Non-pigmented ciliary epithelial cell (primary cell): ENCODE measurements around the gene MCC.

ENCODE experiments used
- DNase-seq: peaks from one replicate; pipeline ENCODE4 v3.0.0-alpha.2; 2010; ENCODE audit warnings: low read depth

The MCC gene

DNA sequence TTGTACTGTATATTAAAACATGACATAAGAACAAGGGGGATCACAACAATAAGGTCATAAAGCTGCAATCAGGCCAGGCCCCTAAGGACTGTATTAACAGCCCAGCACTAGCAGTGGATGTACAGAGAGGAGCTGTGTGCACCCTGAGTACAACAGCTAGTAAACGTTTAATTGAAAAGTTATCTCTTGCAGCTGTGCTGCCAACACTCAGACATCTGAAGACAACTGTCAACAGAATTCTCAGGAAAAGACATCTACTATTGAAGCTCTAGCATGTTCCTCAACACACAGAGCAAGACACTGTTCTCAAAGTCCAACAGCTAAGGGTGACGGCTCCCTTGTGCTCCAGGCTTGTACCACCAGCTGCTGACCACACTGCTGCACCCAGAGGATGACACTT is 312.1 kb downstream of the MCC start:
- DNase-seq = no peak

DNA sequence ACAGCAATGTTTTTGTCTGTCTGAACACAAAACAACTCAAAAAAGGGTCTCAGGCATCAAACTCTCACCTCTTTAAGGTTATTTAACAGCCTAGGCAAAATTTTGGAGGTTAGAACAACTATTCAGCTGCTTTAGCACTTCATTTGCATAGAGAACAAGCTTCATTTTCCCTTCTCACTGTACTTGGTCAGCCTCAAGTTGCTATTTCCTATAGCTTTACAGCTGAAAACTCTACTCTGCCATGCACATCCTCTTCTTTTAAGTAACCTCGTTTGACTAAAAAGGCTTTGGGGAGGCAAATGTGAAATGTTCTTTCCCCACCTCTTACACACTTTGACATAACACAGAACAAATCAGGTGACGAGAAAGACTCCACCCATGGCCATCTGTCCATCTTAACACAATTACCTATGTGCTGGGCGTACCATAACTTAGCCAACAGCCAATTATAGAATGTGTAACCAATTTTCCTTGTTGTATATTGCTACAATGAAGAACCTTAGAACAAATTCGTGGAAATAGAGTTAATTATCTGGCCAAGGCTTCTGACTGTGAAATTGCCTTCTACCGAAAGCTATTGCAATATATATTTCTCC is 315.9 kb downstream of the MCC start:
- DNase-seq = no peak

GRCh38 chr5:113171520-113171919 is 316.7 kb downstream of the MCC start:
- DNase-seq = no peak

- no peak for DNase-seq
Observed at GRCh38 chr5:113170707-113171106, 317.5 kb downstream of the MCC start.

GRCh38 chr5:113169720-113170119 is 318.5 kb downstream of the MCC start:
- no peak for DNase-seq

- DNase-seq = no peak
Observed at GRCh38 chr5:113167985-113168384, 320.3 kb downstream of the MCC start.

GRCh38 chr5:113166852-113167366 is 321.3 kb downstream of the MCC start:
- DNase-seq = peak; percentile 85

DNA sequence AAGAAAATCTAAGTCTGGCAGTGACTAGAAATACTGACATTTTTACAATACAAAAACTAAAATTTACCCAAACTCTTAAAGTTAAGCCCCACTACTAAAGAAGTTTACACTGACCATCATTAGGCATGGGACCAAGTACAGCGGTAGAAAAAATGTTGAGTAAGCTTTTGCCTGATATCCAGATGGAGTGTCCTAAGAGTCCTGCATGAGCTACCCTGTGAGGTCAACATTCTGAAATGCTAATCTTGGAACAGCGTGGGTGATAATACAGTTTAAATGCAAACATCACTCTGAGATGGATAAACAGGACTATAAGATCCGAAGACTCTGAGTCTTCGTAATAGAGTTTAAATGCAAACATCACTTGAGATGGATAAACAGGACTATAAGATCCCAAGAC is 322.0 kb downstream of the MCC start:
- peak; percentile 60 for DNase-seq

- DNase-seq = no peak
Observed at GRCh38 chr5:113164021-113164420, 324.2 kb downstream of the MCC start.

DNA sequence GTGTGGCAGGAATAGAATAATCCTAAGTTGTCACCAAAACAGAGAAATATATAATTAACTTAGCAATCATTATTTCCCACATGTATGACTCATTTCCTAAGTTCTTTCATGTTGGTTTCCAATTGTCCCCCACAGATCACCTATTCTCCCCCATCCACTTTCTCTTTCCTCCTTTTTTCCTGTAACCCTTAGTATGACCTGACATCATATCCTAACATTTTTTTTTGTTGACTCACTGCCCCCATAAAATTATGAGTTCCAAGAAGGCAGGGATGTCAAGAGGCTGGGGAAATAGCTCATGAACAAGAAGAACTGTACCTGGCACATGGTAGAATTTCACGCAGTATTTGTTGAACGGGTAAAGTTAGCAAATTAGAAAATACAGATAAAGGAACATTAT is 324.9 kb downstream of the MCC start:
- DNase-seq = no peak

GRCh38 chr5:113162770-113163169 is 325.5 kb downstream of the MCC start:
- no peak for DNase-seq

GRCh38 chr5:113162208-113162607 is 326.0 kb downstream of the MCC start:
- DNase-seq = no peak

- DNase-seq = no peak
Observed at GRCh38 chr5:113161806-113162205, 326.4 kb downstream of the MCC start.

GRCh38 chr5:113157886-113158285 is 330.4 kb downstream of the MCC start:
- DNase-seq = no peak

GRCh38 chr5:113156271-113156877 is 331.9 kb downstream of the MCC start:
- no peak for DNase-seq

GRCh38 chr5:113153512-113154097 is 334.6 kb downstream of the MCC start:
- no peak for DNase-seq

DNA sequence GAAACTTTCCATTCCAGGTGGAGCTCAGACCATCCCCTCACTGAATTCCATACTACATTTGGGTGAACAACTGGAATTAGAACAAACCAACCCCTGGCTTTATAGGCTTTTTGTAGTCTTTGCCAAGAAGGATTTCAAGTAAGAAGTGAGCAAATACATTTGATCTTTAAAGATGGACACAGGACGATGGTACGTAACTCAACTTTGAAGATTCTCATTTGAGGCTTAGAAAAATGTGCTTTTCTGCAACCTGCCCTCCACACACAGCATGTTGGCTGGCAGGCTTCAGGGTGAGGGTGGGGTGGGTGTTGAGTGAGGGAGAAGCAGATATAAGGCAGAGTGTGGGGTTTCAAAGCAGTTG is 335.9 kb downstream of the MCC start:
- DNase-seq = no peak

DNA sequence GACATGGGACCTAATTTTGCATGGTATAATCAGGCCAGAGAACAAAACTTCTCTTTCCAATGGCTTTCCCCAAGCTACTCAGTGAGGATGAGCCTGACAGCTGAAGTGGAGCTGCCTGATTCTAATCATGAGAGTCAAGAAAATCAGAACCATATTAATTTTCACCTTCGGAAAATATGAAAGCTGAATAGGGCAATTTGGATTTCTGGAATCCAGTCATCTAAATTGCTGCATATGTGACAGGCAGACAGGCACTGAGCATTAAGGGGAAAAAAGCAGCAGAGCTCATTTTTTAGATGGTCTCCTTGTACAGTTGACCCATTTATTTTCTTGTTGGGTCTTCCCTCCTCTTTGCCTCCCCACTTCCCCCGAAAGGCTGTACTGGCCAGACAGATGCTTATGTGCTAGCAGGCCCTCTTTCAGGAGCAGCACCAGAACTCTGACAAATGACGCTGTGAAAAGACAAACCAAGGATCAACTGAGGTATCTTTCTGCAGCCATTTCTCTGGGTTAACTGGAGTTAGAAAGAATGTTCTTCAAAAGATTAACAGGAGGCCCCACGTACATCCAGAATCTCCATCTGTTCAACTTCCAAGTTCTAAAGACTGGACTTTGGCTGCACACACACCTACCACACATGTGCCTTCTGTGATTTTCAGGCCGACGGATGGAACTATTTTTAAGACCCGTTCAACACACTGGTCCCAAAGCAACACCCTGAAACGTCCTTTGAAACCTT is 336.4 kb downstream of the MCC start:
- no peak for DNase-seq

DNA sequence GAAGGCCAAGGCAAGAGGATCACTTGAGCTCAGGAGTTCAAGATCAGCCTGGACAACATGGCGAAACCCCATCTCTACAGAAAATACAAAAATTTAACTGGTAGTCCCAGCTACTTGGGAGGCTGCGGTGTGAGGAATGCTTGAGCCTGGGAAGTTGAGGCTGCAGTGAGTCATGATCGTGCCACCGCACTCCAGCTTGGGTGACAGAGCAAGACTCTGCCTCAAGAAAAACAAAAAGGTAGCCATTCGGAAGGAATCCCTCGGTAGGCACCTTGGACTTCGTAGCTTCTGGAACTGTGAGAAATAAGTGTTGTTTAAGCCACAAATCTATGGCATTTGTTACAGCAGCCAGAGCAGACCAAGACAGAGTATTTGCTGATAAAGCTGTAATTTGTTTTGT is 337.4 kb downstream of the MCC start:
- DNase-seq = no peak

GRCh38 chr5:113150221-113150620 is 338.0 kb downstream of the MCC start:
- no peak for DNase-seq

GRCh38 chr5:113147537-113147936 is 340.7 kb downstream of the MCC start:
- no peak for DNase-seq

GRCh38 chr5:113147101-113147508 is 341.1 kb downstream of the MCC start:
- DNase-seq = peak; percentile 78

DNA sequence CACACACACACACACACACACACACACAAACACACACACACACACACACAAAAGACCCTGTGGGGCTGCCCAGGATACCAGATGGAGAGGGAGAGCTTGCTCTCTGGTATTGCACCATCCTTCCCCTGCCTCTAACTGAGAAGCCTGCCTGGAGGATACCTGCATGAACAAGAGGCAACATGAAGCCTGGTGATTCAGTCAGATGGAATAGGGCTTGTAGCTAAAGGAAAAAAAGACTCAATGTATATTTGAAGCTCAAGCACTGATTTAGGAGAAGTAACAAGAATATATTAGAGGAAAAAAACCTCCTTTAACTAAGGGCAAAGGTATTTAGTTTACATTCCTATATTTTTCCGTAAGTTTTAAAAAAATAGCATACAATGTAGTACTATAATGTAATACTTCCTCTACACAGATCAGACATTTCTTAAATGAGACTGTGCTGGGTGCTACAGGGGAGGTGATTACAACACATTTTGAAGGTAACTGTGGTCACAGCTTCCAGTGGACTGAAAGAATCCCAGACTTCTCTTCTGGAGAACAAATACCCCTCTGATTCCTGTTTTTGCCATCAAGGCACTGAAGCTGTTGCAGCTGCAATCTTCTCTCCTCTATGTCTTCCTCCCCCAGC is 342.4 kb downstream of the MCC start:
- no peak for DNase-seq
